Prostate gland (tissue), 2 donors: ENCODE results near the gene SREK1IP1.

ENCODE experiments used
- POLR2A ChIP-seq: fragments of 450-650 bp; IDR thresholded peaks from one replicate; pipeline ENCODE4 v1.6.1; 2016; ENCODE audit warnings: antibody characterized with exemption, mild to moderate bottlenecking
- POLR2AphosphoS5 ChIP-seq: sonication (generic); formaldehyde crosslinking; IDR thresholded peaks from one replicate; pipeline ENCODE4 v1.6.1; 2017; ENCODE audit warnings: antibody characterized with exemption
- TF ChIP-seq, protein P1 (sequence below), 4 experiments: fragments of 200-600 bp in 2 of 4; fragments of 450-650 bp in 2 of 4; sonication (generic) in 2 of 4; IDR thresholded peaks; 1 replicate in 3 of 4; 2 replicates in 1 of 4; pipeline ENCODE4 v1.5.1; 2016 to 2019; ENCODE audit warnings: antibody characterized with exemption in 4 of 4, mild to moderate bottlenecking in 2 of 4, moderate library complexity in 2 of 4

DNA sequence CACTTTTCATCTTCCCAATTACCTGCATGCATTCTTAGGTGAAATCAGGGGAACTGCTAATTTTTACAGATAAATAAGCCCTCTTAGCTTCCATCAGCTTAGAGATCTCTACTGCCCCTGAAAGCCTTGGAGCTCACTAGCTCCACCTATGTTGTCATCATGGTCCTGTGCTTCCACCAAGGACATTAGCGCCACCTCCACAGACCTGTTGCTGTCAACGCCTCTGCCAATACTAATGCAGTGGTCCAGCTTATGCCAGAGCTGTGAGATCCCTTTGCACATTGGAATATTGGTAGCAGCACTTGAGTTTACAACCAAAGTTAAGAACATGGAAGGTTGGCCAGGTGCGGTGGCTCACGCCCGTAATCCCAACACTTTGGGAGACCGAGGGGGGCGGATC is 85.9 kb downstream of the SREK1IP1 start:
- TF ChIP-seq POLR2A (no peak), POLR2AphosphoS5 (no peak)
- TF ChIP-seq, protein P1, sequence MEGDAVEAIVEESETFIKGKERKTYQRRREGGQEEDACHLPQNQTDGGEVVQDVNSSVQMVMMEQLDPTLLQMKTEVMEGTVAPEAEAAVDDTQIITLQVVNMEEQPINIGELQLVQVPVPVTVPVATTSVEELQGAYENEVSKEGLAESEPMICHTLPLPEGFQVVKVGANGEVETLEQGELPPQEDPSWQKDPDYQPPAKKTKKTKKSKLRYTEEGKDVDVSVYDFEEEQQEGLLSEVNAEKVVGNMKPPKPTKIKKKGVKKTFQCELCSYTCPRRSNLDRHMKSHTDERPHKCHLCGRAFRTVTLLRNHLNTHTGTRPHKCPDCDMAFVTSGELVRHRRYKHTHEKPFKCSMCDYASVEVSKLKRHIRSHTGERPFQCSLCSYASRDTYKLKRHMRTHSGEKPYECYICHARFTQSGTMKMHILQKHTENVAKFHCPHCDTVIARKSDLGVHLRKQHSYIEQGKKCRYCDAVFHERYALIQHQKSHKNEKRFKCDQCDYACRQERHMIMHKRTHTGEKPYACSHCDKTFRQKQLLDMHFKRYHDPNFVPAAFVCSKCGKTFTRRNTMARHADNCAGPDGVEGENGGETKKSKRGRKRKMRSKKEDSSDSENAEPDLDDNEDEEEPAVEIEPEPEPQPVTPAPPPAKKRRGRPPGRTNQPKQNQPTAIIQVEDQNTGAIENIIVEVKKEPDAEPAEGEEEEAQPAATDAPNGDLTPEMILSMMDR (IDR thresholded peaks at IDR 0.05): no peak
